H9 (cell line): ENCODE measurements around the gene PPIF. TPM values are rescaled to one million over a fixed set of nuclear protein-coding genes. Genes with fewer than 3 reads are reported as not detected.
A peak's percentile ranks its signal among the peaks of the same experiment; 100 is the strongest.

Source experiments
- DNase-seq: peaks from one replicate; pipeline ENCODE4 v3.0.0-alpha.2; 2017
- H2AFZ ChIP-seq: one replicate; pipeline ENCODE4 v1.6.1; 2013; ENCODE audit warnings: mild to moderate bottlenecking, low read length, control low read depth, moderate library complexity
- H2AK5ac ChIP-seq: 2 replicates; pipeline ENCODE4 v1.6.1; 2013; ENCODE audit warnings: low read length, control low read depth, mixed read lengths; ENCODE audit not compliant: insufficient read length
- H2BK120ac ChIP-seq: one replicate; pipeline ENCODE4 v1.6.1; 2013; ENCODE audit warnings: low read depth, mild to moderate bottlenecking, low read length, control low read depth, inconsistent platforms; ENCODE audit not compliant: poor library complexity, severe bottlenecking
- H2BK12ac ChIP-seq: 2 replicates; pipeline ENCODE4 v1.6.1; 2013; ENCODE audit warnings: low read length, control low read depth, mixed read lengths, low read depth; ENCODE audit not compliant: insufficient read length
- H2BK15ac ChIP-seq: 2 replicates; pipeline ENCODE4 v1.6.1; 2013; ENCODE audit warnings: low read depth, low read length, control low read depth
- H2BK20ac ChIP-seq: one replicate; pipeline ENCODE4 v1.6.1; 2013; ENCODE audit warnings: low read depth, mild to moderate bottlenecking, low read length, control low read depth, inconsistent platforms; ENCODE audit not compliant: poor library complexity, severe bottlenecking
- H2BK5ac ChIP-seq: 2 replicates; pipeline ENCODE4 v1.6.1; 2013; ENCODE audit warnings: low read length, control low read depth, mixed read lengths; ENCODE audit not compliant: insufficient read length
- H3K14ac ChIP-seq: 2 replicates; pipeline ENCODE4 v1.6.1; 2013; ENCODE audit warnings: low read length, control low read depth; ENCODE audit not compliant: insufficient read depth
- H3K18ac ChIP-seq: 2 replicates; pipeline ENCODE4 v1.6.1; 2013; ENCODE audit warnings: low read depth, mild to moderate bottlenecking, mixed read lengths, low read length, control low read depth; ENCODE audit not compliant: insufficient read length
- H3K23ac ChIP-seq: 2 replicates; pipeline ENCODE4 v1.6.1; 2013; ENCODE audit warnings: low read length, control low read depth, mixed read lengths, low read depth; ENCODE audit not compliant: insufficient read length
- H3K23me2 ChIP-seq: 2 replicates; pipeline ENCODE4 v1.6.1; 2013; ENCODE audit warnings: low read depth, mild to moderate bottlenecking, mixed read lengths, low read length, control low read depth; ENCODE audit not compliant: insufficient read length, poor library complexity, severe bottlenecking
- H3K27ac ChIP-seq: 2 replicates; pipeline ENCODE4 v1.5.1; 2013; ENCODE audit warnings: low read length, control low read depth, mixed read lengths, low read depth; ENCODE audit not compliant: insufficient read length
- H3K27me3 ChIP-seq: 2 replicates; pipeline ENCODE4 v1.6.1; 2013; ENCODE audit warnings: low read length, control low read depth, inconsistent platforms; ENCODE audit not compliant: insufficient read depth
- H3K4ac ChIP-seq: 2 replicates; pipeline ENCODE4 v1.6.1; 2013; ENCODE audit warnings: low read depth, mild to moderate bottlenecking, control low read depth, inconsistent platforms, low read length, moderate library complexity
- H3K4me1 ChIP-seq: 2 replicates; pipeline ENCODE4 v1.6.1; 2013; ENCODE audit warnings: low read length, control low read depth, inconsistent platforms; ENCODE audit not compliant: insufficient read depth
- H3K4me2 ChIP-seq: 2 replicates; pipeline ENCODE4 v1.6.1; 2013; ENCODE audit warnings: low read length, control low read depth, mixed read lengths; ENCODE audit not compliant: insufficient read length, insufficient read depth
- H3K56ac ChIP-seq: 2 replicates; pipeline ENCODE4 v1.6.1; 2013; ENCODE audit warnings: low read depth, mild to moderate bottlenecking, mixed read lengths, low read length, control low read depth; ENCODE audit not compliant: insufficient read length
- H3K79me1 ChIP-seq: 2 replicates; pipeline ENCODE4 v1.6.1; 2013; ENCODE audit warnings: low read depth, mild to moderate bottlenecking, moderate library complexity, low read length, control low read depth, inconsistent platforms; ENCODE audit not compliant: insufficient read depth, poor library complexity, severe bottlenecking
- H3K79me2 ChIP-seq: 2 replicates; pipeline ENCODE4 v1.6.1; 2013; ENCODE audit warnings: low read length, control low read depth, inconsistent platforms; ENCODE audit not compliant: insufficient read depth
- H3K9ac ChIP-seq: 2 replicates; pipeline ENCODE4 v1.6.1; 2013; ENCODE audit warnings: low read length, control low read depth, mixed read lengths; ENCODE audit not compliant: insufficient read length; ENCODE audit errors: extremely low read depth
- H3K9me3 ChIP-seq: one replicate; pipeline ENCODE4 v1.6.1; 2013; ENCODE audit warnings: low read depth, low read length, inconsistent platforms; ENCODE audit not compliant: control insufficient read depth
- H3T11ph ChIP-seq: one replicate; pipeline ENCODE4 v1.6.1; 2013; ENCODE audit warnings: mild to moderate bottlenecking, low read length, control low read depth, inconsistent platforms
- H4K20me1 ChIP-seq: one replicate; pipeline ENCODE4 v1.6.1; 2013; ENCODE audit not compliant: control insufficient read depth, insufficient read length, insufficient read depth
- H4K5ac ChIP-seq: 2 replicates; pipeline ENCODE4 v1.6.1; 2013; ENCODE audit warnings: low read depth, mild to moderate bottlenecking, mixed read lengths, low read length, control low read depth; ENCODE audit not compliant: insufficient read length
- H4K8ac ChIP-seq: replicated peaks from 2 replicates; pipeline ENCODE4 v1.6.1; 2013; ENCODE audit warnings: low read length, control low read depth, mixed read lengths, low read depth; ENCODE audit not compliant: insufficient read length
- H4K91ac ChIP-seq: 2 replicates; pipeline ENCODE4 v1.6.1; 2013; ENCODE audit warnings: low read depth, mild to moderate bottlenecking, moderate library complexity, mixed read lengths, low read length, control low read depth; ENCODE audit not compliant: insufficient read length
- H3K27ac Mint-ChIP-seq, 3 experiments: 2 replicates in 2 of 3; 3 replicates in 1 of 3; pipeline ENCODE4 v1.8.0; 2020 to 2021; ENCODE audit warnings: mixed read lengths in 3 of 3, mild to moderate bottlenecking in 1 of 3, moderate library complexity in 1 of 3
- H3K27me3 Mint-ChIP-seq: 2 replicates; pipeline ENCODE4 v1.8.0; 2021; ENCODE audit warnings: low read depth, mild to moderate bottlenecking, moderate library complexity, mixed read lengths
- H3K36me3 Mint-ChIP-seq, 3 experiments: 2 replicates in 2 of 3; 3 replicates in 1 of 3; pipeline ENCODE4 v1.8.0; 2020 to 2021; ENCODE audit warnings: low read depth in 3 of 3, mixed read lengths in 3 of 3; ENCODE audit not compliant: insufficient read depth in 1 of 3
- H3K4me1 Mint-ChIP-seq, 2 experiments: 2 replicates each; pipeline ENCODE4 v1.8.0; 2020; ENCODE audit warnings: mixed read lengths in 2 of 2
- H3K4me3 Mint-ChIP-seq, 2 experiments: 2 replicates in 1 of 2; 3 replicates in 1 of 2; pipeline ENCODE4 v1.8.0; 2020 to 2021; ENCODE audit warnings: mild to moderate bottlenecking in 2 of 2, mixed read lengths in 2 of 2, moderate library complexity in 1 of 2
- H3K9me3 Mint-ChIP-seq, 2 experiments: 2 replicates in 1 of 2; 3 replicates in 1 of 2; pipeline ENCODE4 v1.8.0; 2020; ENCODE audit warnings: mild to moderate bottlenecking in 2 of 2, mixed read lengths in 2 of 2, moderate library complexity in 1 of 2
- WGBS: extraction: QIAGEN DNeasy Blood & Tissue Kit; methylation state at CpG from one replicate; pipeline ENCODE4 v1.1.7; 2013; ENCODE audit warnings: missing lambda C conversion rate, low lambda C conversion rate, mixed read lengths; ENCODE audit not compliant: insufficient read length; ENCODE audit errors: extremely low coverage; 5-methylcytosine and 5-hydroxymethylcytosine counted together
- total RNA-seq: library from RNA; stranded (reverse); gene quantifications from 2 replicates; pipeline ENCODE4 v1.2.1, GENCODE V29; 2021
- TF ChIP-seq, protein P1 (sequence below): fragments of 200-600 bp; sonication (generic); conservative IDR thresholded peaks from 3 replicates; pipeline ENCODE4 v1.8.0; 2021; ENCODE audit warnings: antibody characterized with exemption, mild to moderate bottlenecking

Gene PPIF
- total RNA-seq, 1 experiment from 2014 or later = 79.7 TPM

DNA sequence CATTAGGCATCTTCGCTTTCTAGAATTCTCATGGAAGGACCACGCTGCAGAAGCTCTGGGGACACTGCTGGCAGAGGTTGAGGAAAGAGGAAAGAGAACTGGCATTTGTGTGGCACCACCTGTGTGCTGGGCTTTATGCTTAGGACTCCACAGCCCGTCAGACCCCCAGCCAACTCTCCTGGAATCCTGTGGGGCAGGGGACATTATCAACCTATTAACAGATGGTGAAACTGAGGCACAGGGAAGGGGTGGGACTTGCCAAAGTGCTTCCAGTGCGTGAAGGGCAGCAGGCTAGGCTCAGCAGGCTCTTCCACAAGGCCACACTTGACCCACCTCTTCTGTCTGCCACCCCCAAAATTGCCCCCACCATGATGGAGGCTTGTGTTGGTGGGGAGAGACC is 51.4 kb downstream of the PPIF start:
- no peaks in the 10 kb centered on the region for H3K79me1 ChIP-seq
- H3K9me3 ChIP-seq = no peaks in the 10 kb centered on the region
- H3K4me2 ChIP-seq = no peak overlapping the region
- no peak overlapping the region for H3K14ac ChIP-seq
- peaks cover 2% of the 10 kb centered on the region for H3K23me2 ChIP-seq
- no peak for DNase-seq
- no peak overlapping the region for H3K23ac ChIP-seq
- Mint-ChIP-seq H3K36me3 (peaks cover 0 to 2% (median 0%) of the 10 kb centered on the region in 3 experiments; a peak in 2 of 7 replicates), H3K9me3 (no peaks in the 10 kb centered on the region), H3K4me3 (no peak overlapping the region), H3K27ac (no peak overlapping the region), H3K4me1 (peaks cover 22 to 31% of the 10 kb centered on the region in 2 experiments), H3K27me3 (no peaks in the 10 kb centered on the region)
- no peaks in the 10 kb centered on the region for H3K27me3 ChIP-seq
- no peaks in the 10 kb centered on the region for H4K20me1 ChIP-seq
- no peaks in the 10 kb centered on the region for H3K4me1 ChIP-seq
- no peak overlapping the region for H2AK5ac ChIP-seq
- no peak overlapping the region for H3K18ac ChIP-seq
- TF ChIP-seq, protein P1, sequence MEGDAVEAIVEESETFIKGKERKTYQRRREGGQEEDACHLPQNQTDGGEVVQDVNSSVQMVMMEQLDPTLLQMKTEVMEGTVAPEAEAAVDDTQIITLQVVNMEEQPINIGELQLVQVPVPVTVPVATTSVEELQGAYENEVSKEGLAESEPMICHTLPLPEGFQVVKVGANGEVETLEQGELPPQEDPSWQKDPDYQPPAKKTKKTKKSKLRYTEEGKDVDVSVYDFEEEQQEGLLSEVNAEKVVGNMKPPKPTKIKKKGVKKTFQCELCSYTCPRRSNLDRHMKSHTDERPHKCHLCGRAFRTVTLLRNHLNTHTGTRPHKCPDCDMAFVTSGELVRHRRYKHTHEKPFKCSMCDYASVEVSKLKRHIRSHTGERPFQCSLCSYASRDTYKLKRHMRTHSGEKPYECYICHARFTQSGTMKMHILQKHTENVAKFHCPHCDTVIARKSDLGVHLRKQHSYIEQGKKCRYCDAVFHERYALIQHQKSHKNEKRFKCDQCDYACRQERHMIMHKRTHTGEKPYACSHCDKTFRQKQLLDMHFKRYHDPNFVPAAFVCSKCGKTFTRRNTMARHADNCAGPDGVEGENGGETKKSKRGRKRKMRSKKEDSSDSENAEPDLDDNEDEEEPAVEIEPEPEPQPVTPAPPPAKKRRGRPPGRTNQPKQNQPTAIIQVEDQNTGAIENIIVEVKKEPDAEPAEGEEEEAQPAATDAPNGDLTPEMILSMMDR = no peak
- H3K4ac ChIP-seq = no peak overlapping the region
- WGBS = no CpG with 5 or more reads among the region's 4 CpGs
- no peak overlapping the region for H2AFZ ChIP-seq
- H3T11ph ChIP-seq = no peak overlapping the region
- no peak overlapping the region for H2BK120ac ChIP-seq
- no peak overlapping the region for H3K56ac ChIP-seq
- no peak overlapping the region for H4K5ac ChIP-seq
- no peak overlapping the region for H2BK12ac ChIP-seq
- H2BK20ac ChIP-seq = no peak overlapping the region
- no peak overlapping the region for H2BK15ac ChIP-seq
- H2BK5ac ChIP-seq = no peak overlapping the region
- H3K9ac ChIP-seq = no peak overlapping the region
- H4K91ac ChIP-seq = peak overlapping the region; percentile 33
- no peak overlapping the region for H3K27ac ChIP-seq
- no peak overlapping the region for H4K8ac ChIP-seq
- H3K79me2 ChIP-seq = no peaks in the 10 kb centered on the region
